GM03348 (cell line): Measurements from ENCODE around the gene IGBP1.
"Not testable (repeated sequence)": the region's sequence is repeated elsewhere in the genome, so short reads cannot be mapped to it uniquely, and the experiment has no call there.

Experiments
- DNase-seq: peaks from one replicate; pipeline ENCODE4 v3.0.0; 2012; ENCODE audit warnings: low spot score

The IGBP1 gene

GRCh38 chrX:70133303-70134115, at the start of gene IGBP1:
Gene IGBP1 (plus strand): TSS chrX:70133447. CDS start chrX:70133948, 501 bp downstream.
- peak; percentile 86 for DNase-seq

- no peak for DNase-seq
Measured at GRCh38 chrX:70084592-70085240, 48.5 kb upstream of the IGBP1 start.

- DNase-seq, result peak; percentile 50
Measured at GRCh38 chrX:70087857-70088630, 45.2 kb upstream of the IGBP1 start.

GRCh38 chrX:70088751-70089150, 44.5 kb upstream of the IGBP1 start:
- DNase-seq, result no peak

GRCh38 chrX:70089604-70090297, 43.5 kb upstream of the IGBP1 start:
- DNase-seq, result peak; percentile 54

GRCh38 chrX:70092247-70092646, 41.0 kb upstream of the IGBP1 start:
- no peak for DNase-seq

GRCh38 chrX:70096052-70096451, 37.2 kb upstream of the IGBP1 start:
- peak; percentile 25 for DNase-seq

GRCh38 chrX:70105229-70105628, 28.0 kb upstream of the IGBP1 start:
- no peak for DNase-seq

- not testable (repeated sequence) for DNase-seq
Measured at GRCh38 chrX:70111436-70112026, 21.7 kb upstream of the IGBP1 start.

GRCh38 chrX:70117738-70118137, 15.5 kb upstream of the IGBP1 start:
- no peak for DNase-seq

GRCh38 chrX:70123014-70123413, 10.2 kb upstream of the IGBP1 start:
- DNase-seq, result not testable (repeated sequence)

GRCh38 chrX:70124678-70125077, 8.6 kb upstream of the IGBP1 start:
- DNase-seq, result no peak

GRCh38 chrX:70128071-70128470, 5.2 kb upstream of the IGBP1 start:
- no peak for DNase-seq

- peak; percentile 3 for DNase-seq
Measured at GRCh38 chrX:70129816-70130215, 3.4 kb upstream of the IGBP1 start.

- DNase-seq, result no peak
Measured at GRCh38 chrX:70132224-70132623, 1.0 kb upstream of the IGBP1 start.

GRCh38 chrX:70132877-70133302, 357 bp upstream of the IGBP1 start:
- DNase-seq, result peak; percentile 2

- DNase-seq, result peak; percentile 13
Measured at GRCh38 chrX:70134116-70134477, 850 bp downstream of the IGBP1 start.

GRCh38 chrX:70138622-70139021, 5.4 kb downstream of the IGBP1 start:
- DNase-seq, result no peak

- no peak for DNase-seq
Measured at GRCh38 chrX:70139736-70140135, 6.5 kb downstream of the IGBP1 start.

- DNase-seq, result no peak
Measured at GRCh38 chrX:70141373-70141772, 8.1 kb downstream of the IGBP1 start.
